Glomerular visceral epithelial cell (primary cell): ENCODE results near the gene CTNNA3.

Experiments used
- DNase-seq: peaks from one replicate; pipeline ENCODE4 v3.0.0-alpha.2; 2016; ENCODE audit errors: extremely low spot score

The CTNNA3 gene

DNA sequence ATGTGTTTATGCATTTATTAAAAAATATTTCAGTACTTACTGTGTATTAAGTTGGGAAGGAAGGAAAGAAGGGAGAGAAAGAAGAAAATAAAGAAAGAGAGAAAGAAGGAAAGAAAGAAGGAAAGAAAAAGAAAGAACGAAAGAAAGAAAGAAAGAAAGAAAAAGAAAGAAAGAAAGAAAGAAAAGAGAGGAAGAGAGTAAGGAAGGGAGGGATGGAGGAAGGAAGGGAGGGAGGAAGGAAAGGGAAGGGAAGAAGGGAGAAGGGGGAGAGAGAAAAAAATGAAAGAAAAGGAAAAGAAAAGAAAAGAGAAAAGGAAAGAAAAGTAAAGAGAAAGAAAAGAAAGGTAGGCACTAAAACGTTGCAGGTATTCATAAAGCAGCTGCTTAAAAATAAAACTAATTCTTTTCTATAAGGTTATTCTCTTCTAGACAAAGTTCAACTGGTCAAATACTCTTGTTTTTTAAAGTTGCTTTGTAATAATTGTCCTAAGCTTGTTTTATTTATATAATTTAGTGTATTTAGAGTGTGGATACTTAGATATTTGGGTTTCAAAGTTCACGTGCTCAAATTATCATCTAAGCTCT lies 1473.4 kb downstream of the CTNNA3 start:
- no peak for DNase-seq

DNA sequence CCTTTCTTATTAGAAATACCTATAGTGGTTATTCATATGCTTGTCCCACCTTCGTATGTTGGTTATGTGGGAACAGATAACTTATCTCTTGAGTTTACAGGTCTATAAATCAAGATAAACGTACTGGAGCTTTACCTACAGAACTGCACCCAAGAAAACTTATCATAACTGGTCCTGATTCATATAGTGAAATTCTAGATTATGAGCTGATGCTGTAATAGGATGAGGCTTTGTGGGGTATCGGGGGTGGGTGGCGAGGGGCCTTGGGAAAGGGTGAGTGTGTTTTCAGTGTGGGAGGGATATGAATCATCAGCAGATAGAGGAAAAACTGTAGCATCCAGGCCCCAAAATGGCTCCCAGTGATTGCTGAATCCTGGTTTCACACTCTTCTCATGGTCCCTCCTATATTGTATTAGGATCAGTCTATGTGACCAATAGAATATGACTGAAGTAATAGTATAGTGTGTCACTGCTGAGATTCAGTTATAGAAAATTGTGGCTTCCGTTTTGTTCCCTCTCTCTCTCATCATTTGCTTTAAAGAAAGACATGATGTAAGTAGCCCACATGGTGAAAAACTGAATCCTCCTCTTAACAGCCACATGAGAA lies 1476.9 kb downstream of the CTNNA3 start:
- DNase-seq, result no peak

DNA sequence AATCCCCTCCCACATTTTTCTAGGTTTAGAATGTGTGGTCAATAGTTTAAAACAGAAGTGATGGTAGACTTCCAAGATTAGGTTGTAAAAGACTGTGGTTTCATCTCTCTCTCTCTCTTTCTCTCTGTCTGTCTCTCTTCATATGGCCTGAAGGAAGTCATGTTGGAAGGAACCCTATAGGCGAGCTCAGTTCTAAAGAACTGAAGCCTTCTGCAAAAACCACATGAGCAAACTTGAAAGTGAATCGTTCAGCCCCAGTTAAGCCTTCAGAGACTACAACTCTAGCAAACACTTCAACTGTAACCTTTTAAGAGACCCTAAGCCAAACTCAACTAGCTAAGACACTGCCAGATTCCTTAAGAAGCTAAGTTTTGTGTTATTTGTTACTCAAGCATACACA lies 1477.7 kb downstream of the CTNNA3 start:
- no peak for DNase-seq

DNA sequence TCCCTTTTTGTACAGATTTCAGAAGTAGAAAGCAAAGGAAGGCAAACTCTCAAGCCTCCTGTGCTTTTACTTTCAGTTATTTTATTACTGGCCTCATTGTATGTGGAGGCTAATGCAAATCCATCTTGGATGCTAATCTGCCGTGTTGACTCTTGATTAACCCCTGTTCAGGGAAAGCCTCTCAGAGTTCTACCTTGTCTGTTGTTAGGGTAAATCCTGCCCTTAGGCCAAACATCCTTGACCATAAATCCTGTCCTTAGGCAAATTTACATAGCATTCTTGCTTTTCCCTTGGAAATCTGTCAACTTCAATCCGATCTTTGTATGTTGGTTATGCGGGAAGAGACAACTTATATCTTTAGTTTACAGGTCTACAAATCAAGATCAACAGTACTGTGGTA lies 1480.1 kb downstream of the CTNNA3 start:
- DNase-seq, result no peak

DNA sequence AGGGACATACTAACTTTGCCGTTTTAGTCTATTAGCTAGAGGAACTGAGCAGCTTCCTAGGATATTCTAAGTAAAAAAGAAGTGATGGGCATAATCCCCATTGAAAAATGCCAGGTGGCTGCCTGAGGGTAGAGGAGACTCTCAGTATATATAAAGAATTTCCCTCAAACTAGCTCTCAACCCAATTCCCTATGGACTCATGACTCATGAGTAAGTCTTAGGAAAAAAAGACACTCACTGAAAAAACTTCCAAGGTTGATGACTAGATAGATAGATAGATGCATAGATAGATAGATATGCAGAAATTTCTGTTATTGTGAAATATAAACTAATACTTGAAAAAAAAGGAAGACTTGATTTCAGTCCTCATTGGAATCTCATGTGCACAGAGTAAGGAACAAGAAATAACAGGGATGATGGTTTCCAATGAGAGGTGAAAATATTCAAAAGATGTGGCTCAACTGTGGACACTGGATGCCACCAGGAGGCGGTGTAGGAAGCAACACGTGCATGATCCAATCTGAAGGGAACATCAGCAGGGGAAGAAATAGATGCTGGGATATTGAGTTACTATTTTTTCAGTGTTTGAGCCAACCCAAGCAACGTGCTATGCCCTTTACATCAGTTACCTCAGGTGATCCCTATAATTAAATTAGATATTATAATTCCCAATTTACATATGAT lies 1481.1 kb downstream of the CTNNA3 start:
- no peak for DNase-seq

DNA sequence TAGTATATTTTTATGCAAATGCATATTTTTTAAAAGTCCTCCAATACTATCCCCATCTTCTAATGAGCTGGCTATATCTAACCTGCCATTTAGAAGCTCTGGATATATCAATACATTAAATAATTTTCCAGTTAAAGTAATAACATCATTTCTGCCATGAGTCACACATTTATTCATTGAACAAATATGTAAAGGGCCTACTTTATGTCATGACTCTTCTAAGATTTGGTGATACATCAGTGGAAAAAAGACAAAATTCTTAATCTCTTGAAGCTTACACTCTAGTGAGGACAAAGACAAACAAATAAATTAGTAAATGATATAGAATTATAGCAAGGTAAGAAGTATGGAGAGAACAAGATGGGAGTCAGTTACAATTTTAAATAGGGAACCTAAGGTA lies 1487.0 kb downstream of the CTNNA3 start:
- no peak for DNase-seq

DNA sequence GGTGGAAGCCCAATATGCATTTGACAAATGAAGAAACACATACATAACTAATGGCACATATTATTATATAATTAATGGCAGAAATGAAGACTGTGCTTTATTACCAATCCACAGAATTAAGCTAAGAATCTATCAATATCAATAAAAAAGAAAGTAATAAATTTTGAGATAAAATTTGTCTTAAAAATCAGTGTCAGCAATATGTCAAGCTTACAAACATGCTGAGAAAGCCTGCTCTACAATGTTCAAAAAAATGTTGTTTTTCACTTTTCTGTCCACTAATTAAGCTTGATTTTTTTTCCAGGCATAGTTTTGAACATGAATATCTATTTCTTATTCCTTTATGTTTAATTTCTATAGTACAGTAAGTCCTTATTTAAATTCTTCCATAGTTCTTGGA lies 1491.2 kb downstream of the CTNNA3 start:
- DNase-seq, result no peak

DNA sequence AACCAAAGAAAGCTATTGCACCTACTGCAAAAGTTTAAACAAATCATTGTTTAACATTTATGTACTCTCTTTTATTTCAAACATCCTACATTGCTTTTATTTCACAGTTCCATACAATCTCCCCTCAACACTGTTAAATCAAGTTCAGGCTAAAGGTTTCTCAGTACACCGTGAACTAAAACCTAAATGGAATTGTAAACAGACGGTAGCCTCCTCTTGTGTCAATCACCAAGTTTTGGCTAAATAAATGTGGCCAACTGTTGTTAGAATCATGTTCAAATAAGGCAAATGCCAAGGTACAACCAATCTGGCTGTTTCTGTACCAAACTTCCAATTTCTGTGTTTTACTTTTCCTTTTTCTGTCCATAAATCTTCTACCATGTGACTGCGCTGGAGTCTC lies 1493.9 kb downstream of the CTNNA3 start:
- DNase-seq, result no peak

DNA sequence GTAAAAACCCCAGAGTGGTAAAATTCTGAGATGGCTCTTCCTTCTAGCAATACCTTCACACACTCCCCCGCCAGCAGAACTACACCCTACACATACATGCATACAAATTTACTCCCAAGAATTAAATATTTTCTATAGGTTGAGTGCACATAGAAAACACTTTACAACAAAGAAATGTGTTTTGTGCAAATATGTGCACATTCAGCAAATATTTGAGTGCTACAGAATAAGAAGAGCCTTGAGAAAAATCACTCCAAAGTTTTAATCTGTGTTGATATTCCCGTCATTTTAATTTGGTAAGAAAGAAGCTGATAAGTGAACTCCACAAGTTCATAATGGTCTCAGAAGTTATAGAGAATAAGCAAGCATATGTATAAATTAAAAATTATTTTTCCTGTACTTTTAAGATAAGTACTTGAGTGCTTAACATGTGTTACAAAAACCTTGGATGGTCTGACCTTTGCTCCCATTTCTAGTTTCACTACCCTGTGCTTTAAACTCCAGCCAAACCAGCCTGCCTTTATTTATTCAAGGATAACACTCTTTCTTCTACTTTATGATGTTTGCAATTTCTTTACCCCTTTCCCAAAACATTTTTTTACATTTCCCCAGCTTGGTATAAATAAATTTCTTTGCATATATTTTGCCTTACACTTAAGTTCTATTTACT lies 1503.7 kb downstream of the CTNNA3 start:
- DNase-seq, result no peak

DNA sequence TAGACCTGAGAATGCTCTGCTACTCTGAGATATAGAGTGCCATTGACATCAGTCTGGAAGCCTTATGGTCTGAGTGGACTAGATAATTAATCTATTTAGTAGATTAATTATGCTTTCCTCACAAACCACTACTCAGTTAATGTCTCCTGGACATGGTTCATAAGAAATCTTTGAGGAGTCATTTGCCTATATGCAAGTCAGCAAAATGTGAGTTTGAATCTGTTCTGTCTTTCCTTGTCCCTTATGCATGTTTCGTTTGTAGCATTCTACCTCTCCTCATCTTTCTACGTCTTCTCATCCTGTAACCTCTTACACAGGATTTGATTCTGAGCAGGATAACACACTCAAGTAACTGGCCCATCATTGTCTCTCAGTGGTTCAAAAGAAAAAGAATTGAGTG lies 1505.6 kb downstream of the CTNNA3 start:
- DNase-seq, result no peak

DNA sequence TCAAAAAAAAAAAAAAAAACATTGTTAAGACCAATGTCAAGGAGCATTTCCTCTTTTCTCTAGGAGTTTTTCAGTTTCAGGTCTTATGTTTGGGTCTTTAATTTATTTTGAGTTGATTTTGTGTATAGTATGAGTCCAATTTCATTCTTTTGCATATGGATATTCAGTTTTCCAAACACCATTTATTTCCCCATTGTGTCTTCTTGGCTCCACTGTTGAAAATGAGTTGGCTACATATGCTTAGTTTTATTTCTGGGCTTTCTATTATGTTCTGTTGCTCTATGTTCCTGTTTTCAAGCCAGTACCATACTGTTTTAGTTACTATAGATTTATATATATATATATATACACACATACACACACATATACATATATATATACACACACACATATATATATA lies 1506.7 kb downstream of the CTNNA3 start:
- no peak for DNase-seq

DNA sequence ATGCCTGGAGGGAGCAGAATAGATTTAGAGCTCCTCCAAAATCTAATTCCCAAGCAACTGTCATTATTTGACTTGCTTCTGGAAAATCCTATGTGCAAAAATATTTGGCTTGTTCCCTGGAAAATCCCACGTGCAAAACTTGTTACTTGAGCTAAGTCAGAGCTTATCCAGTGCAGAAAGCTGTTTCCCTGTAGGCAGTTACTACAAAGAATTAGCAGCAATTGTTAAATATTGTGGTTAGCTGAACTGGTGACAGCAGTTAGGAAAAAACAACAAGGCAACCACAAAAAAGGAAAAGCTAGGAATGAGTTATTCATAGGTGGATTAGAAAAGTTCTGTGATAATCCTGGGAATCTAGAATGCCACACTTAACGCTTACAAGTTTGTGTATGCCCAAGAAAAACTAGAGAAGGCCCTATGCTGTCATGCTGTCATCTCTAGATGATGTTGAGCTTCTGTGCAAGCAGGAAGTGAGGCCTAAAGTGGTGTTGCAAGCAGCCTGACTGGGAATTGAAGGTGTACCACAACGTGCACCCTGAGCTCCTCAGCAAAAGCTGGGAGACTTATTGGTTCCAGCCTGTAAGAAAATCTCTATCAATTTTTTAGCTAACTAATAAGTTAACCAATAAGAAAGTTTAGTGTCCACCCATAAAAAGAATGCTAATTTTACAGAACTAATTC lies 1508.8 kb downstream of the CTNNA3 start:
- DNase-seq, result no peak

DNA sequence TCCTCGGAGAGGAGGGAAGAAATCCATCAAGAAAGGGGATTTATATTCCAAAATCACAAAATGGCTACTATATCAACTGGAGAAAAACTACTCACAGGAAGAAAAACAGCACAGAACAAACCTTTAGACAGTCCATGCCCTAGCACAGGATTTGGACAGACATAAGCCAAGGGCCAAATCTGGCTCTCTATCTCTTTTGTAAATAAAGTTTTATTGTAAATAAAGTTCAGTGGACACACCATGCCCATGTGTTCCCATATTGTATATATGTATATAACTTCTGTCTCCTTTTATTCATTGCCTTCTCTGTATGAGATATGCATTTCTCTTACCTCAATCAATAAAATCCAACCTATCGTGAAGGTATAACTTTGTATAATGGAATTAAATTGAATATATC lies 1513.0 kb downstream of the CTNNA3 start:
- no peak for DNase-seq

DNA sequence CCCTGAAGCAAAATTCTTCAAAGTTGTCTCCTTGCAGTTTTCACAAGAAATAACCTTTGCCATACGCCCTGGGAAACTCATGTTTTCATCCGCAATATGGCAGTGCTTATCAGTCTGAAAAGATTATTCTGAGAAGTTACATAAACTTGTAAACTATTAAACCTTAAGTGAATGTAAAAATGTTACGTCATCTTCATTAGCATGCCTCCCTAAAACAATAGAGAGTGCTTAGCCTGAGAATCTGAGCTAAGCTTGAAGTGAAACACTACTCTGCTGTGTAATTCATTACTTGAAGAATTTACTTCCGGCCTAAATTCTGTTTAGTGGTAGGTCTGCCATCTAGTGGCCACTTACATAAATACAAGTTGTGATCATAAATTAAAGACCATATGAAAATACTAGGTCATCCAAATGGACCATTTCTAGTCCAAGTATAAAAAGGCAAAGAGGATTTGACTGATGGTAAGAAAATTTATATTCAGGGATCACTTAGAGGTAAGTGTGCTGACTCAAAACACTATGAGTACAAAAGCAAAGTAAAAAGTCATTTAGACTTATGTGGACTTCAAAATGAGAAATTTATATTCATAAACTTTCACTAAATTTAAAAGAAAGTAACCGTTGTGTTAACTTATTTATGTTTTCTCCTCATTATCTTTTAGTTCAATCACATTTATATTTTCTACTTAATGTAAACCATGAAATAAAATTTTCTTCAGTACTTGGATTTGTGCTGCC lies 1515.2 kb downstream of the CTNNA3 start:
- peak; percentile 72 for DNase-seq

DNA sequence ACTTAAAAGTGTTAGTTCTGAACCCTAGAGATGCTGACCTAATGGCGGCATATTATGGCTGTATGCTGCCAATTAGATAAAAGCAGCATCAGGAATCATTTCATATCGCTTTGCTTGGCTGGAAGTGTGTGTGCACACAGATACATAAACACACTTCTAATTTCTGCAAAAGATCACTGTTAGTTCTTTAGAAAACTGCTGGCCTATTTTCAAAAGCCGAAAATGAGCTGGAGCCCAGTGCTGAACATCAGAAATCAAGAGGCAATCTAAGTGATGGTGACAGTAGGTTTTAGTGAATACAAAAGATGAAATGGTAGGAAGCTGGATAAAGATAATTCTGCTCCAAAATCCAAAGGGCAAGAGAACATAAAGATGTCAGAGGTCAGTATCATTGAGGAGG lies 1516.0 kb downstream of the CTNNA3 start:
- DNase-seq, result no peak

DNA sequence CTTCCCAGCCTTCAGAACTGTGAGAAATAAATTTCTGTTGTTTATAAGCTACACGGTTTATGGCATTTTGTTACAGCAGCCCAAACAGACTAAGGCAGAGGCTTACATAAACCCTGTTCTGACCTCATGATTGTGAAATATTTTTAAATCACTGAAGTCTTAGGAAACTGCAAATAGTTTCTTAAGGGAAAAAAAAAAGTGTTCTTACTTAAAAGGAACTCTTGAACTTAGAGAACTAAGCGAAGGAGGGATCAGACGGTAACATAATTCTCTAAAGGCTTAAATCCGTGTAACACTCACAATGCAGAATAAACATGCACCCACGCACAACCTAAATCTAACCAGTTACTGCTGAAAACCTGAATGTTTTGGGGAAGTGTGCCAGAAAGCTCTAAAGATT lies 1519.2 kb downstream of the CTNNA3 start:
- DNase-seq, result no peak

DNA sequence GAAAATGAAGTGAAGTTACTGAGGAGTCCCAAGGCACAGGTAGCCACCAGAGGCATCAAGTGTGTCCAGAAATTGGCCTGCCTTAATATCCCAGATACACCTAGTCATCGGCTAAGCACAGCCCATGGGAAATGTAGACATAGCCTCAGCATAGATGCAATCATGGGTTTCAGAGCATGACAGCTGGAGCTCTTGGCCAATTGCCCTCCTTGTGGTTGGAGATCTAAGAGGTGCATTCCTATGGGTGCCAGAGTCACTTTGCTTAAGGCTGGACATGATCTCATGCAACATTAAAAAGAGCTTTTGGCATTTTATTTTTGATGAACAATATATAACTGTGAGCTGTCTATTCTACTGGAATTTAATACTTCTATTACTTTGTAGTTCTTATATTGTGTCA lies 1528.2 kb downstream of the CTNNA3 start:
- DNase-seq, result peak; percentile 95

DNA sequence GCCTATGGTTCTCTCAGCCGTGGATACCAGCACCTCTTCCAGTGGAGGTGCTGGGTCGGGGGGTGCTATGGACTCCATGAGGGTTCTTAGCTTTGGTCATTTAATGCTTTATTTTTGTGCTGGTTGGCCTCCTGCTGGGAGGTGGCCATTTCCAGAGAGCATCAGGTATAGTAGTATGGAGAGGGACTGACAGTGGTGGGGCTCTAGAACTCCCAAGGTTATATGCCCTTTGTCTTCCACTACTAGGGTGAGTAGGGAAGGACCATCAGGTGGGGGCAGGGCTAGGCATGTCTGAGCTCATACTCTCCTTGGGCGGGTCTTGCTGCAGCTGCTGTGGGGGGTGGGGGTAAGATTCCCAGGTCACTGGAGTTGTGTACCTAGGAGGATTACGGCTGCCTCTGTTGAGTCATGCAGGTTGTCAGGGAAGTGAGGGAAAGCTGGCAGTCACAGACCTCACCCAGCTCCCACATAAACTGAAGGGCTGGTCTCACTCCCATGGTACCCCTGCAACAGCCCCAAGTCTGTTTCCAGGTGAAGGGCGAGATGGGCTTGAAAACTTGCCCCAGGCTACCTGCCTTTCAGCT lies 1533.3 kb downstream of the CTNNA3 start:
- peak; percentile 38 for DNase-seq

DNA sequence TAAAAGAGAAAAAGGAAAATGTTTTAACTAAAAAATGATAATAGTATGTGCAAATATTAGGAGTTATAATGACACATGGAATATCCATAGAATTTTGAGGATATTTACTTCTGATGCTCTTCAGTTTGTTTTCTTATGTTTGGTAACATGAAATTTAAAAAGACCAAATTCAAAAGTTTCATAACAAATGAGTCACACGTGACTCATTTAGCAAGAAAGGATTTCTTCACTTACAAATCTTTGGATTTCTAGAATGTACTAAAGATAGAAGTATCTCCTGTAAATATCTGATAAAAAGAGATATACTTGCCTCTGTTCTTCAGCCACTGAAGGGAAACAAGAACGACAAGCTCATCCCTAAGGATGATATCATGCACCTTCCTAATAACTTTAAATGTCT lies 1544.6 kb downstream of the CTNNA3 start:
- no peak for DNase-seq

DNA sequence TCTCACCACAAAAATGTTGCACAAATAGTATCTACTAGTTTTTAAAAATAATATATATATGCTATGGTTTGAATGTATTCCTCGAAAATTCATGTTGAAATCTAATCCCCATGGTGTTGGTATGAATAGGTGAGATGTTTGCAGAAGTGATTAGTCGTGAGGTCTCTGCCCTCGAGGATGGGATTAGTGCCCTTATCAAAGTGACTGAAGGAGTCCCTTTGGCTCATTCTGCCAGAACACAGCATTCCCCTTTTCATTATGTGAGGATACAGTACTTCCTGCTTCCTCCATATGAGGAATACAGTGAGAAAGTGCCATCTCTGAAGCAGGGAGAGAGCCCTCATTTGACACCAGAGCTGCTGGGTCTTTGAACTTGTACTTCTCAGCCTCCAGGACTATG lies 1547.7 kb downstream of the CTNNA3 start:
- DNase-seq, result no peak

DNA sequence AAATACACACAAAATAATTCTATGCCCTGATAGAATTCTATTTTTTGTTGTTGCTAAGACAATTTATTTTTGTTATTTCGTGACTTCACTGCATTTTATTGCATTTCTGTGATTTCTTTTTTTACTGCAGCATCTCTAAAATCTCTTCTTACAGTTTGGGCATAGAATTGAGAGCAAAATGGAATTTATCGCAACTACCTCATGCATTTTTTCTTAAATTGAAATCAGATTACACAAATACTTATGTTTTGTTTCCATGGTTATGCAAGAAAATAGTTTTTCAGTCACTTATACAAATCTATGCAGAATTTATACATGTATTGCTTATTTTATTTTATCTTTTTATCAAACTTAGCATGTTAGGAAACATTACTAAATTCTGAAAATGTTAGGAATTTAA lies 1552.0 kb downstream of the CTNNA3 start:
- no peak for DNase-seq
